Measurements from ENCODE around the gene SUPV3L1.

SUPV3L1 gene

GRCh38 chr10:69218831-69219230 is 38.8 kb downstream of the SUPV3L1 start:
- Histone ChIP-seq H3K4me1 (ENCODE audit: control insufficient read depth in 1 of 2, insufficient read depth in 1 of 2, low read depth in 1 of 2, low read length in 1 of 2) (peaks cover 16 to 20% of the 10 kb centered on the region in 2 experiments), H3K27ac (no peak overlapping the region), H3K36me3 (no peaks in the 10 kb centered on the region), H3K9me3 (no peaks in the 10 kb centered on the region), H3K27me3 (no peaks in the 10 kb centered on the region), H3K4me3 (ENCODE audit: low read depth in 1 of 2, low read length in 1 of 2) (no peak overlapping the region)
- no peak for TF ChIP-seq CTCF (IDR thresholded peaks at IDR 0.05)

GRCh38 chr10:69220041-69220451 is 40.0 kb downstream of the SUPV3L1 start, which contains the start of gene HKDC1:
Gene HKDC1, plus strand, starts transcription at chr10:69220332. Its CDS starts 104 bp downstream, at chr10:69220436.
- Histone ChIP-seq H3K27me3 (no peaks in the 10 kb centered on the region), H3K4me3 (ENCODE audit: low read depth in 1 of 2, low read length in 1 of 2) (no peak within 1 kb of the TSS), H3K36me3 (no peaks in the 10 kb centered on the region), H3K9me3 (no peaks in the 10 kb centered on the region), H3K4me1 (ENCODE audit: control insufficient read depth in 1 of 2, insufficient read depth in 1 of 2, low read depth in 1 of 2, low read length in 1 of 2) (peaks cover 8 to 10% of the 10 kb centered on the region in 2 experiments), H3K27ac (no peak within 1 kb of the TSS)
- TF ChIP-seq CTCF (IDR thresholded peaks at IDR 0.05): no peak

GRCh38 chr10:69220507-69220906 is 40.5 kb downstream of the SUPV3L1 start:
- no peak overlapping the region for H3K4me3 ChIP-seq (ENCODE audit: low read depth in 1 of 2, low read length in 1 of 2)
- TF ChIP-seq CTCF (IDR thresholded peaks at IDR 0.05): no peak
- H3K4me1 ChIP-seq (ENCODE audit: control insufficient read depth in 1 of 2, insufficient read depth in 1 of 2, low read depth in 1 of 2, low read length in 1 of 2): peaks cover 4 to 6% of the 10 kb centered on the region in 2 experiments
- no peaks in the 10 kb centered on the region for H3K9me3 ChIP-seq
- no peak overlapping the region for H3K27ac ChIP-seq
- H3K36me3 ChIP-seq: no peaks in the 10 kb centered on the region
- H3K27me3 ChIP-seq: no peaks in the 10 kb centered on the region

GRCh38 chr10:69222157-69223027 is 42.4 kb downstream of the SUPV3L1 start:
- Histone ChIP-seq H3K9me3 (no peaks in the 10 kb centered on the region), H3K27me3 (no peaks in the 10 kb centered on the region), H3K36me3 (no peaks in the 10 kb centered on the region), H3K27ac (no peak overlapping the region), H3K4me3 (ENCODE audit: low read depth in 1 of 2, low read length in 1 of 2) (no peak overlapping the region), H3K4me1 (ENCODE audit: control insufficient read depth in 1 of 2, insufficient read depth in 1 of 2, low read depth in 1 of 2, low read length in 1 of 2) (no peaks in the 10 kb centered on the region)
- peak; percentile 43 for TF ChIP-seq CTCF (IDR thresholded peaks at IDR 0.05)

GRCh38 chr10:69223028-69223342 is 43.0 kb downstream of the SUPV3L1 start:
- Histone ChIP-seq H3K27ac (no peak overlapping the region), H3K4me3 (ENCODE audit: low read depth in 1 of 2, low read length in 1 of 2) (no peak overlapping the region), H3K27me3 (no peaks in the 10 kb centered on the region), H3K36me3 (no peaks in the 10 kb centered on the region), H3K4me1 (ENCODE audit: control insufficient read depth in 1 of 2, insufficient read depth in 1 of 2, low read depth in 1 of 2, low read length in 1 of 2) (no peaks in the 10 kb centered on the region), H3K9me3 (no peaks in the 10 kb centered on the region)
- TF ChIP-seq CTCF (IDR thresholded peaks at IDR 0.05): no peak
